Panc1 (cell line): ENCODE results near the gene LIPI. TPM values are rescaled to one million over a fixed set of nuclear protein-coding genes. Genes with fewer than 3 reads are reported as not detected.
"Not testable (repeated sequence)": the region's sequence is repeated elsewhere in the genome, so short reads cannot be mapped to it uniquely, and the experiment has no call there.

Source experiments
- ATAC-seq: fragments of 200-7000 bp; cut with Tn5 transposase; 2 replicates; pipeline ENCODE4 v1.9.1; 2020; ENCODE audit warnings: mild to moderate bottlenecking, moderate library complexity
- BruUV-seq: library from RNA; stranded (reverse); fragments of 400-500 nt; replicated peaks from 2 replicates; lab custom pipeline; 2021; lab: Mats Ljungman, UMichigan
- CTCF ChIA-PET: fragments of 300-600 bp; sonication (Branson Sonifier 250); formaldehyde crosslinking; loops from one replicate; lab custom pipeline; 2022; ENCODE audit warnings: antibody characterized with exemption; lab: Charles Lee
- POLR2A ChIA-PET: fragments of 300-600 bp; sonication (Branson Sonifier 250); formaldehyde crosslinking; loops from one replicate; lab custom pipeline; 2022; ENCODE audit warnings: antibody characterized with exemption; lab: Charles Lee
- DNase-seq: peaks from one replicate; pipeline ENCODE4 v3.0.0-alpha.2; 2010; ENCODE audit warnings: low read depth, low spot score
- H3K27ac ChIP-seq: 2 replicates; pipeline ENCODE4 v1.5.1; 2011; ENCODE audit warnings: mild to moderate bottlenecking, low read length, inconsistent platforms
- H3K27me3 ChIP-seq: fragments of 200-500 bp; sonication (Bioruptor generic); 2 replicates; pipeline ENCODE4 v1.6.0; 2014; ENCODE audit warnings: low read length, inconsistent platforms; ENCODE audit not compliant: control insufficient read depth, insufficient read depth
- H3K36me3 ChIP-seq: fragments of 200-500 bp; sonication (Bioruptor generic); 2 replicates; pipeline ENCODE4 v1.5.1; 2014; ENCODE audit warnings: inconsistent platforms, mild to moderate bottlenecking, low read length, moderate library complexity; ENCODE audit not compliant: control insufficient read depth, insufficient read depth
- H3K4me1 ChIP-seq: 2 replicates; pipeline ENCODE4 v1.5.1; 2011; ENCODE audit warnings: inconsistent platforms, mild to moderate bottlenecking, low read length, moderate library complexity; ENCODE audit not compliant: control insufficient read depth, insufficient read depth
- H3K4me3 ChIP-seq, 2 experiments: 2 replicates each; pipeline ENCODE4 v1.5.1; 2011 to 2012; ENCODE audit warnings: low read depth in 2 of 2, low read length in 2 of 2, mild to moderate bottlenecking in 2 of 2, inconsistent platforms in 1 of 2, moderate library complexity in 1 of 2
- H3K9me3 ChIP-seq: fragments of 200-500 bp; sonication (Bioruptor generic); 2 replicates; pipeline ENCODE4 v1.5.1; 2014; ENCODE audit warnings: low read depth, mild to moderate bottlenecking, inconsistent platforms, low read length, moderate library complexity; ENCODE audit not compliant: control insufficient read depth, insufficient read depth
- CTCF ChIP-seq: fragments of 450-650 bp; IDR thresholded peaks from 2 replicates; pipeline ENCODE4 v1.5.1; 2017; ENCODE audit warnings: mild to moderate bottlenecking
- POLR2AphosphoS5 ChIP-seq: IDR thresholded peaks from 2 replicates; pipeline ENCODE4 v1.6.1; 2012; ENCODE audit warnings: mild to moderate bottlenecking, low read depth, low read length, moderate library complexity
- in situ Hi-C: cut with HindIII; loops from 2 replicates; pipeline ENCODE4 v1.10.0; 2016; ENCODE audit warnings: low sequenced_read_pairs, low pct_unique_long_range_greater_than_20kb
- intact Hi-C: fragments of 100-400 bp; cut with micrococcal nuclease; formaldehyde crosslinking; loops from one replicate; pipeline ENCODE4 v1.10.0; 2022; ENCODE audit not compliant: unreplicated experiment
- total RNA-seq: library from RNA; stranded (reverse); gene quantifications from one replicate; pipeline ENCODE4 v1.2.1, GENCODE V29; 2021; ENCODE audit not compliant: unreplicated experiment

Gene LIPI
- total RNA-seq, 1 experiment from 2014 or later: not detected

- H3K36me3 ChIP-seq, H3K27me3 ChIP-seq, DNase-seq, CTCF ChIA-PET, H3K9me3 ChIP-seq, in situ Hi-C loops, POLR2A ChIA-PET, BruUV-seq, H3K4me1 ChIP-seq: not testable (repeated sequence)
- TF ChIP-seq CTCF (peak; percentile 19; the same call in 1 of the 2 replicates), POLR2AphosphoS5 (0 out of 2 replicates have a peak, but pooled peaks have one; percentile 39)
- intact Hi-C loops: loop anchor here (5.0 kb wide), 1 partner anchor 81 kb away; no protein-coding TSS in a partner anchor
- Histone ChIP-seq H3K27ac (peak overlapping the region; percentile 63), H3K4me3 (peak overlapping the region; percentile 51 to 67)
- ATAC-seq: peak; percentile 94
Observed at GRCh38 chr21:14063620-14064295, 147.0 kb downstream of the LIPI start.

- intact Hi-C loops: loop anchor here (5.0 kb wide), 1 partner anchor 80 kb away; no protein-coding TSS in a partner anchor
- H3K4me1 ChIP-seq, H3K9me3 ChIP-seq, H3K36me3 ChIP-seq, POLR2A ChIA-PET, ATAC-seq, H3K4me3 ChIP-seq, CTCF ChIA-PET, H3K27me3 ChIP-seq, H3K27ac ChIP-seq, in situ Hi-C loops, BruUV-seq, DNase-seq: not testable (repeated sequence)
Observed at GRCh38 chr21:14062684-14063083, 148.1 kb downstream of the LIPI start.

GRCh38 chr21:14061820-14062219, 148.9 kb downstream of the LIPI start:
- H3K36me3 ChIP-seq, H3K27me3 ChIP-seq, H3K9me3 ChIP-seq, H3K4me3 ChIP-seq, H3K4me1 ChIP-seq, POLR2A ChIA-PET, BruUV-seq, DNase-seq, CTCF ChIA-PET, H3K27ac ChIP-seq, ATAC-seq, in situ Hi-C loops: not testable (repeated sequence)
- intact Hi-C loops: loop anchor here (5.0 kb wide), 1 partner anchor 80 kb away; no protein-coding TSS in a partner anchor

GRCh38 chr21:14058995-14059627, 151.6 kb downstream of the LIPI start:
- CTCF ChIA-PET, H3K36me3 ChIP-seq, H3K27ac ChIP-seq, in situ Hi-C loops, POLR2A ChIA-PET, BruUV-seq, DNase-seq, H3K9me3 ChIP-seq, ATAC-seq, H3K4me3 ChIP-seq, H3K27me3 ChIP-seq, intact Hi-C loops, H3K4me1 ChIP-seq: not testable (repeated sequence)

Other genes with a start within 250 kb of the LIPI start
- 0.15 TPM for gene RBM11, start 5.2 kb upstream of the LIPI start, total RNA-seq
- gene HSPA13, start 172.2 kb upstream of the LIPI start, total RNA-seq: 30.1 TPM